HG03469 (cell line): Measurements from ENCODE around the gene PGAP3.

ENCODE experiments used
- ATAC-seq: cut with Tn5 transposase; IDR thresholded peaks from one replicate; pipeline ENCODE4 v1.9.1; 2021; ENCODE audit warnings: mild to moderate bottlenecking, moderate library complexity, moderate number of reproducible peaks; ENCODE audit not compliant: unreplicated experiment

The PGAP3 gene

GRCh38 chr17:39673335-39674081 lies 14.3 kb downstream of the PGAP3 start:
- no peak for ATAC-seq

GRCh38 chr17:39672522-39673334 lies 15.1 kb downstream of the PGAP3 start:
- ATAC-seq: no peak

- no peak for ATAC-seq
Measured at GRCh38 chr17:39671651-39672521, 16.0 kb downstream of the PGAP3 start.

- ATAC-seq: no peak
Measured at GRCh38 chr17:39670746-39671145, 17.1 kb downstream of the PGAP3 start.

GRCh38 chr17:39669897-39670735 lies 17.7 kb downstream of the PGAP3 start:
- no peak for ATAC-seq

- ATAC-seq: no peak
Measured at GRCh38 chr17:39667945-39668924, 19.6 kb downstream of the PGAP3 start, which contains the start of gene PNMT. Gene PNMT, plus strand, starts transcription at chr17:39668453. Its CDS starts 23 bp downstream, at chr17:39668476.

GRCh38 chr17:39667262-39667944 lies 20.5 kb downstream of the PGAP3 start:
- no peak for ATAC-seq

- ATAC-seq: no peak
Measured at GRCh38 chr17:39666601-39667261, 21.1 kb downstream of the PGAP3 start.

- ATAC-seq: no peak
Measured at GRCh38 chr17:39666231-39666600, 21.6 kb downstream of the PGAP3 start.

- no peak for ATAC-seq
Measured at GRCh38 chr17:39665642-39666224, 22.1 kb downstream of the PGAP3 start.

- ATAC-seq: no peak
Measured at GRCh38 chr17:39664581-39665561, 23.0 kb downstream of the PGAP3 start, which contains the start of gene TCAP. Gene TCAP, plus strand, starts transcription at chr17:39665349. Its CDS starts 11 bp downstream, at chr17:39665360.

- ATAC-seq: no peak
Measured at GRCh38 chr17:39663688-39664580, 23.9 kb downstream of the PGAP3 start.

- ATAC-seq: no peak
Measured at GRCh38 chr17:39663340-39663687, 24.5 kb downstream of the PGAP3 start.

- ATAC-seq: no peak
Measured at GRCh38 chr17:39662551-39663339, 25.1 kb downstream of the PGAP3 start.
